Measurements from ENCODE around the gene SSR4.

Gene SSR4

GRCh38 chrX:153773218-153773611, 21.3 kb upstream of the SSR4 start:
- DNase-seq (ENCODE audit: low spot score) = peak; percentile 43
- ATAC-seq (ENCODE audit: low read depth) = no peak
- Histone ChIP-seq H3K36me3 (ENCODE audit: low read depth) (no peaks in the 10 kb centered on the region), H3K27me3 (ENCODE audit: insufficient read depth, poor library complexity, severe bottlenecking) (no peaks in the 10 kb centered on the region), H3K4me3 (ENCODE audit: severe bottlenecking) (no peak overlapping the region), H3K4me1 (ENCODE audit: insufficient read depth, poor library complexity, severe bottlenecking) (no peaks in the 10 kb centered on the region), H3K9me3 (ENCODE audit: severe bottlenecking) (no peaks in the 10 kb centered on the region), H3K27ac (ENCODE audit: poor library complexity, severe bottlenecking) (no peak overlapping the region)
- no peak for TF ChIP-seq CTCF (IDR thresholded peaks at IDR 0.05; ENCODE audit: poor library complexity, severe bottlenecking)

- no peak for TF ChIP-seq CTCF (IDR thresholded peaks at IDR 0.05; ENCODE audit: poor library complexity, severe bottlenecking)
- H3K36me3 ChIP-seq (ENCODE audit: low read depth) = no peaks in the 10 kb centered on the region
- H3K27me3 ChIP-seq (ENCODE audit: insufficient read depth, poor library complexity, severe bottlenecking) = no peaks in the 10 kb centered on the region
- H3K4me3 ChIP-seq (ENCODE audit: severe bottlenecking) = no peak overlapping the region
- H3K9me3 ChIP-seq (ENCODE audit: severe bottlenecking) = no peaks in the 10 kb centered on the region
- DNase-seq (ENCODE audit: low spot score) (peak; percentile 45), ATAC-seq (ENCODE audit: low read depth) (no peak)
- H3K27ac ChIP-seq (ENCODE audit: poor library complexity, severe bottlenecking) = no peak overlapping the region
- H3K4me1 ChIP-seq (ENCODE audit: insufficient read depth, poor library complexity, severe bottlenecking) = no peaks in the 10 kb centered on the region
These were observed 20.5 kb upstream of the SSR4 start for GRCh38 chrX:153773741-153774575.

- TF ChIP-seq CTCF (IDR thresholded peaks at IDR 0.05; ENCODE audit: poor library complexity, severe bottlenecking) = no peak
- no peak for ATAC-seq (ENCODE audit: low read depth)
- H3K9me3 ChIP-seq (ENCODE audit: severe bottlenecking) = no peaks in the 10 kb centered on the region
These were observed 19.7 kb upstream of the SSR4 start for GRCh38 chrX:153774576-153775292.

GRCh38 chrX:153775293-153776119, 19.0 kb upstream of the SSR4 start:
- no peak overlapping the region for H3K27ac ChIP-seq (ENCODE audit: poor library complexity, severe bottlenecking)

More at GRCh38 chrX:153774576-153775292, 19.7 kb upstream of the SSR4 start:
- DNase-seq (ENCODE audit: low spot score) = no peak
- Histone ChIP-seq H3K4me1 (ENCODE audit: insufficient read depth, poor library complexity, severe bottlenecking) (no peaks in the 10 kb centered on the region), H3K27ac (ENCODE audit: poor library complexity, severe bottlenecking) (no peak overlapping the region), H3K36me3 (ENCODE audit: low read depth) (no peaks in the 10 kb centered on the region), H3K4me3 (ENCODE audit: severe bottlenecking) (no peak overlapping the region), H3K27me3 (ENCODE audit: insufficient read depth, poor library complexity, severe bottlenecking) (no peaks in the 10 kb centered on the region)

More at GRCh38 chrX:153775293-153776119, 19.0 kb upstream of the SSR4 start:
- TF ChIP-seq CTCF (IDR thresholded peaks at IDR 0.05; ENCODE audit: poor library complexity, severe bottlenecking) = no peak
- no peaks in the 10 kb centered on the region for H3K36me3 ChIP-seq (ENCODE audit: low read depth)
- no peaks in the 10 kb centered on the region for H3K27me3 ChIP-seq (ENCODE audit: insufficient read depth, poor library complexity, severe bottlenecking)
- H3K4me3 ChIP-seq (ENCODE audit: severe bottlenecking) = no peak overlapping the region
- DNase-seq (ENCODE audit: low spot score) (peak; percentile 34), ATAC-seq (ENCODE audit: low read depth) (no peak)
- H3K9me3 ChIP-seq (ENCODE audit: severe bottlenecking) = no peaks in the 10 kb centered on the region
- H3K4me1 ChIP-seq (ENCODE audit: insufficient read depth, poor library complexity, severe bottlenecking) = no peaks in the 10 kb centered on the region

Measured in RWPE2 (cell line).